Measurements from ENCODE around the gene DTD1. TPM values are rescaled to one million over a fixed set of nuclear protein-coding genes. Genes with fewer than 3 reads are reported as not detected.

The DTD1 gene
- total RNA-seq, 2 experiments from 2014 or later, result 27.6 to 43.0 TPM

DNA sequence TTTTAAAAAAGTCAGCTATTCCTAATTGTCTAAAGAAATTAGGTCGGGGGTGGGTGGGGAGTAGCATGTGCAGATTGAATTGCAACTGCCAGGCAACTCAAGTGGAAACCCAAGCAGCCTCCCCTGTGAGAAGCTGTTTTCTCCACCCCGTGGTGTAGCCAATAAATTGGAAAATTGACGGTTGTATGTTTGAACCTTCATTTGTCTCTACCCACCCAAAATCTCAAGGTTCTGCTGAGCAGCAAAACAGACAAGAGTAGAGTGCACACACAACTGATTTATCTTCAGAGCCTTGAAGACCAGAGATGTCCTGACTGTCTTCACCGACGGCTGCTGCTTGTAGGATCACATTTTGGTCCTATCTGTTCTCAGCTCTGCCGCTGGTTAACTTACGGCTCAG lies 88.5 kb downstream of the DTD1 start:
- Histone ChIP-seq H3K36me3 (ENCODE audit: insufficient read depth, low read length) (no peaks in the 10 kb centered on the region), H3K4me3 (ENCODE audit: low read depth, low read length, poor library complexity, severe bottlenecking) (no peak overlapping the region), H3K9me2 (ENCODE audit: insufficient read depth, low read length) (no peaks in the 10 kb centered on the region), H3K4me1 (ENCODE audit: insufficient read depth, low read length, poor library complexity, severe bottlenecking) (peaks cover 8% of the 10 kb centered on the region), H3K4me2 (ENCODE audit: low read length) (no peak overlapping the region), H3K79me2 (ENCODE audit: insufficient read depth, low read depth, low read length) (no peaks in the 10 kb centered on the region), H3K27ac (ENCODE audit: low read depth, low read length, poor library complexity, severe bottlenecking) (no peak overlapping the region), H3K9me3 (ENCODE audit: low read length) (no peaks in the 10 kb centered on the region), H2AFZ (ENCODE audit: low read length) (no peak overlapping the region), H4K20me1 (ENCODE audit: insufficient read depth, low read length) (no peaks in the 10 kb centered on the region)
- ChIA-PET POLR2A (interaction anchor here (0.7 to 1.1 kb wide), 3 partner anchors 23 to 135 kb away, joined by 3 to 4 read pairs (median 3); no protein-coding TSS in a partner anchor), CTCF (ENCODE audit: unreplicated experiment) (no interaction called here)
- BruUV-seq (replicated peaks), result no TSS peak
- no peak for DNase-seq (ENCODE audit: low spot score)
- intact Hi-C loops (cut with micrococcal nuclease; ENCODE audit: unreplicated experiment), result no loop called here
- no peak for TF ChIP-seq EZH2phosphoT487 (IDR thresholded peaks at IDR 0.05; ENCODE audit: borderline replicate concordance, low read depth, low read length)

- H2AFZ ChIP-seq (ENCODE audit: low read length), result no peak overlapping the region
- POLR2A ChIA-PET, result interaction anchor here (0.7 to 1.1 kb wide), 2 partner anchors 24 to 134 kb away, joined by 3 to 4 read pairs; no protein-coding TSS in a partner anchor
- H3K4me2 ChIP-seq (ENCODE audit: low read length), result no peak overlapping the region
- TF ChIP-seq EZH2phosphoT487 (IDR thresholded peaks at IDR 0.05; ENCODE audit: borderline replicate concordance, low read depth, low read length) (no peak), CTCF (conservative IDR thresholded peaks at IDR 0.05; ENCODE audit: low read length) (no peak)
- peaks cover 8% of the 10 kb centered on the region for H3K4me1 ChIP-seq (ENCODE audit: insufficient read depth, low read length, poor library complexity, severe bottlenecking)
- BruUV-seq (replicated peaks), result no TSS peak
- no peak overlapping the region for H3K4me3 ChIP-seq (ENCODE audit: low read depth, low read length, poor library complexity, severe bottlenecking)
- no peaks in the 10 kb centered on the region for H3K36me3 ChIP-seq (ENCODE audit: insufficient read depth, low read length)
- no peaks in the 10 kb centered on the region for H3K9me3 ChIP-seq (ENCODE audit: low read length)
- CTCF ChIA-PET (ENCODE audit: unreplicated experiment), result no interaction called here
- H4K20me1 ChIP-seq (ENCODE audit: insufficient read depth, low read length), result no peaks in the 10 kb centered on the region
- no peak overlapping the region for H3K27ac ChIP-seq (ENCODE audit: low read depth, low read length, poor library complexity, severe bottlenecking)
- no peak for DNase-seq (ENCODE audit: low spot score)
- H3K79me2 ChIP-seq (ENCODE audit: insufficient read depth, low read depth, low read length), result no peaks in the 10 kb centered on the region
- intact Hi-C loops (cut with micrococcal nuclease; ENCODE audit: unreplicated experiment), result no loop called here
- H3K9me2 ChIP-seq (ENCODE audit: insufficient read depth, low read length), result no peaks in the 10 kb centered on the region
These were observed 89.3 kb downstream of the DTD1 start for GRCh38 chr20:18677126-18677525.

DNA sequence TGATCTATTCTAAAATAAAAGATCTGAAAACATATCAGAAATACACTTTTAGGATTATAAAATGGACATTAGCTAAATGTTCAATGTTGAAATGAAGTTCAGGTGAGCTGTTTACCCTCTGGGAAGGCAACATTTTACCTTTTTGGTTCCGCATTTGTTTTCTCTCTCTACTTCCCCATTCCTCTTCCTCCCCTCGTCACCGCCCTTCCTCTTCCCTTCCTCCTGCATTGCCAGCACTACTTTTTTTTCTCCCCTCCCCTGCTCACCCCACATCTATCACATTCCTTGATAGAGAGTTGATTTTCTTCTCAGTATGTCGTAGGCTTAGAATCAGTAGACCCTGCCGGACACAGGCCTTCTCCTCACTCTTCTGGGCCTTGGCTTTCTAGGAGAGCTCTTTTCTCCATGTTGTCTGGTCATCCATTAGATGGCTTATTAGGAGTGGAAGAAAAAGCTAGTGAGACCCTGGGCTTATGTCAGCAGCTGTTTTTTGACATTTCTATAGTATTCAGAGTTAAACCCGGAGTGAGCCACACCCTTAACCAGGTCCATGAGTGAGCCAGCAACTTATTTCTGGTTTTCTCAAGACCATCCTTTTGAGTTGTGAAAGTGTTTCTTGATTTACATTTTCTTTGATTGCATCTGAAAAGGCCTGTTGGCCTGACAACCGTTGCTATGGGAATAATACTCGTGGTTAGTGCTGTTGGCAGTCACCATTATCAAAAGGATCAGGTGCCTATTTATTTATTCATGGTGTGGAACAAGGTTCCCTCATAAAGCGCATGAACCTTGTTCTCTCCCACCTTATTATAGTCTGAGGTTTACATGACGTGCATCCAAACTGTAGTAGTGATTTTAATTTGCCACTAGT lies 90.9 kb downstream of the DTD1 start:
- Histone ChIP-seq H3K9me2 (ENCODE audit: insufficient read depth, low read length) (no peaks in the 10 kb centered on the region), H3K4me2 (ENCODE audit: low read length) (no peak overlapping the region), H3K79me2 (ENCODE audit: insufficient read depth, low read depth, low read length) (no peaks in the 10 kb centered on the region), H3K36me3 (ENCODE audit: insufficient read depth, low read length) (no peaks in the 10 kb centered on the region), H4K20me1 (ENCODE audit: insufficient read depth, low read length) (no peaks in the 10 kb centered on the region), H3K4me1 (ENCODE audit: insufficient read depth, low read length, poor library complexity, severe bottlenecking) (peaks cover 8% of the 10 kb centered on the region), H3K4me3 (ENCODE audit: low read depth, low read length, poor library complexity, severe bottlenecking) (no peak overlapping the region), H2AFZ (ENCODE audit: low read length) (no peak overlapping the region), H3K9me3 (ENCODE audit: low read length) (no peaks in the 10 kb centered on the region), H3K27ac (ENCODE audit: low read depth, low read length, poor library complexity, severe bottlenecking) (no peak overlapping the region)
- DNase-seq (ENCODE audit: low spot score), result no peak
- BruUV-seq (replicated peaks), result no TSS peak
- TF ChIP-seq EZH2phosphoT487 (IDR thresholded peaks at IDR 0.05; ENCODE audit: borderline replicate concordance, low read depth, low read length) (no peak), CTCF (conservative IDR thresholded peaks at IDR 0.05; ENCODE audit: low read length) (no peak)
- ChIA-PET CTCF (ENCODE audit: unreplicated experiment) (no interaction called here), POLR2A (interaction anchor here (0.7 to 1.2 kb wide), 3 partner anchors 18 to 19 kb away, joined by 3 to 7 read pairs (median 3); no protein-coding TSS in a partner anchor)
- intact Hi-C loops (cut with micrococcal nuclease; ENCODE audit: unreplicated experiment), result no loop called here
